ENCODE results near the gene COMMD9. TPM values are rescaled to one million over a fixed set of nuclear protein-coding genes. Genes with fewer than 3 reads are reported as not detected.

Gene COMMD9
- total and polyA plus RNA-seq, 2 of the 8 experiments (the other 6 are each of a cell fraction or from before 2014, with no cell fraction given): 42.5 to 49.1 TPM

- TF ChIP-seq TAF1 (IDR thresholded peaks at IDR 0.05; ENCODE audit: low read depth, low read length) (no peak), FOSL1 (IDR thresholded peaks at IDR 0.05; ENCODE audit: insufficient read depth, low read depth, low read length) (no peak), USF2 (IDR thresholded peaks at IDR 0.05; ENCODE audit: low read length) (no peak), RNF2 (IDR thresholded peaks at IDR 0.05; ENCODE audit: borderline replicate concordance, low read depth, low read length, missing control alignments, poor library complexity, severe bottlenecking) (no peak)
Measured at GRCh38 chr11:36306888-36307287, 17.7 kb upstream of the COMMD9 start (continued).

Data from H1 (cell line).